ENCODE measurements around the gene DTX4. TPM values are rescaled to one million over a fixed set of nuclear protein-coding genes. Genes with fewer than 3 reads are reported as not detected.

The DTX4 gene
- total RNA-seq, 1 experiment from 2014 or later: 7.6 TPM

- RAD21 ChIA-PET (ENCODE audit: low non-redundant PET in 1 of 2, low total read pairs in 2 of 2, uncharacterized antibody in 2 of 2, unreplicated experiment in 2 of 2): no interaction called here
- Histone ChIP-seq H3K4me3 (replicated peaks in 1 of 2; ENCODE audit: low read depth in 1 of 2, low read length in 2 of 2) (no peak overlapping the region), H3K9me3 (ENCODE audit: control insufficient read depth in 1 of 2, insufficient read depth in 1 of 2, low read depth in 1 of 2, low read length in 2 of 2) (peaks cover 0 to 6% of the 10 kb centered on the region in 2 experiments; a peak in 1 of 4 replicates), H3K9me2 (ENCODE audit: insufficient read depth) (no peaks in the 10 kb centered on the region), H2AFZ (ENCODE audit: low read depth, low read length, poor library complexity, severe bottlenecking) (no peak overlapping the region), H3K79me2 (ENCODE audit: insufficient read depth, low read length) (no peaks in the 10 kb centered on the region), H3K4me2 (ENCODE audit: low read length) (no peak overlapping the region), H3K4me1 (ENCODE audit: control insufficient read depth in 1 of 2, insufficient read depth in 2 of 2, low read length in 2 of 2) (peaks cover 0 to 2% of the 10 kb centered on the region in 2 experiments; a peak in 1 of 4 replicates), H3K27ac (ENCODE audit: low read depth, low read length) (no peak overlapping the region), H3K9ac (ENCODE audit: low read length) (no peak overlapping the region), H4K20me1 (ENCODE audit: insufficient read depth) (no peaks in the 10 kb centered on the region), H3K27me3 (ENCODE audit: insufficient read depth, low read length) (no peaks in the 10 kb centered on the region), H3K36me3 (ENCODE audit: control insufficient read depth in 1 of 2, insufficient read depth in 2 of 2, low read length in 2 of 2) (no peaks in the 10 kb centered on the region)
- no TSS peak for BruUV-seq (replicated peaks)
- ATAC-seq: no peak
- CTCF ChIA-PET: no interaction called here
- TF ChIP-seq CTCF (IDR thresholded peaks at IDR 0.05 in 2 of 3, conservative IDR thresholded peaks at IDR 0.05 in 1 of 3; ENCODE audit: borderline replicate concordance in 1 of 3, insufficient read depth in 1 of 3, low read depth in 2 of 3, low read length in 2 of 3): no peak
- TF ChIP-seq SIN3A (IDR thresholded peaks at IDR 0.05; ENCODE audit: low read depth): no peak
- no peak for TF ChIP-seq POLR2A (IDR thresholded peaks at IDR 0.05; ENCODE audit: borderline replicate concordance, extremely low read depth, insufficient read depth, insufficient read length)
- no peak for TF ChIP-seq CBX3 (IDR thresholded peaks at IDR 0.05; ENCODE audit: low read depth)
- no peak for TF ChIP-seq REST (IDR thresholded peaks at IDR 0.05; ENCODE audit: low read depth)
- no peak for TF ChIP-seq SP1 (IDR thresholded peaks at IDR 0.05; ENCODE audit: low read depth)
- no peak for TF ChIP-seq YY1 (IDR thresholded peaks at IDR 0.05; ENCODE audit: extremely low read depth, insufficient replicate concordance, low read depth, low read length)
- POLR2A ChIA-PET: no interaction called here
- DNase-seq (ENCODE audit: low read depth, low spot score): no peak
- intact Hi-C loops (cut with micrococcal nuclease): no loop called here
These were observed 71.7 kb downstream of the DTX4 start for GRCh38 chr11:59243633-59244032.

Measured in HCT116 (cell line).